Measurements from ENCODE around the gene GNAO1.

The GNAO1 gene

DNA sequence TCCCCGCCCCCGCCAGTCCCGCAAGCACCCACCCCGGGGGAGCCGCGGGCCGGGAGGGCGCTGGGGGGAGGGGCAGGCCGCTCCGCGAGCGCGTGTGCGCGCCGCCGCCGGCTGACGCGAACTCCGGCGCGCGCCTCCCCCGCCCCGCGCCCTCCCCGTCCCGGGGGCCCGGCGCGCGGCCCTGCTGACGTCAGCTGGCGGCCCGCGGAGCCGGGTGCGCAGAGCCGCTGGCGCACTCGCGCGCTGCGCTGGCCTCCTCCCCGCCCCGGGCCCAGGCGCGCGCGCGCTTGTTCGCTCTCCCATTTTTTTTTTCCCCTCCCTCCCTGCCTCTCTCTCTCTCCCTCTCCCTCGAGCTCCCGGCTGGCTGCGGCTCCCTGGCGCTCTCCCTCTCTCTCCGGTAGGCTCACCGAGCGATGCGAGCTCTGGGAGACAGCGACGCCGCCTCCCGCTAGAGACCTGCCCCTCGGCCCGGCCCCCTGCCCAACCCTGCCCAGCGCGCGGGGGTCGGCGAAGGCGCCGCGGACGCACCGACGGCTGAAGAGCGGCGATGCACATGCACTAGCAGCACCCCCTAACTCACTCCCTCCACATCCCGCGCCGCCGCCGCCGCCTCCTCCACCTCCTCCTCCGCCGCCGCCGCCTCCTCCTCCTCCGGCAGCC lies at the start of gene GNAO1:
GNAO1 (plus strand) TSS at position 334 of the 660 bp plus-strand sequence. CDS start 747 bp downstream, outside the sequence.
- in situ Hi-C loops (cut with MboI; ENCODE audit: low sequenced_read_pairs), result no loop called here

DNA sequence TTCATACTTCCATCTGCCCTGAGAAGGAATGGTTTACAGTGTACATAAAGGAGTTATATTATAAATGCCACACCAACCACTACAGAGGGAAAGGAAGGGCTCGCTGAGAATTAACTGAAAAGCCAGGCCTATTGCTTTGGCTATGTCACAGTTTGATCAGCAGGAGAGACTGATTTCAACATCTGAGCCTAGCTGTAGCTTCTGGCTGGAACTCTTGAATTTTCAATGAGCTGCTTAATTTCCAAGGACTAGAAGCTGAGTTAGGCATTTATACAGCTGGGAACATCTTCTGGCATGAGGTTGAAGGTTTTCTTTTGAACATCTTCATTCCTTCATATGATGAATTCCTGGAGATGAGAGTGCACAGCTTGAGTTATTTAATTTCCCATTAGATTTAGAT lies 47.6 kb upstream of the GNAO1 start:
- in situ Hi-C loops (cut with MboI; ENCODE audit: low sequenced_read_pairs), result no loop called here

DNA sequence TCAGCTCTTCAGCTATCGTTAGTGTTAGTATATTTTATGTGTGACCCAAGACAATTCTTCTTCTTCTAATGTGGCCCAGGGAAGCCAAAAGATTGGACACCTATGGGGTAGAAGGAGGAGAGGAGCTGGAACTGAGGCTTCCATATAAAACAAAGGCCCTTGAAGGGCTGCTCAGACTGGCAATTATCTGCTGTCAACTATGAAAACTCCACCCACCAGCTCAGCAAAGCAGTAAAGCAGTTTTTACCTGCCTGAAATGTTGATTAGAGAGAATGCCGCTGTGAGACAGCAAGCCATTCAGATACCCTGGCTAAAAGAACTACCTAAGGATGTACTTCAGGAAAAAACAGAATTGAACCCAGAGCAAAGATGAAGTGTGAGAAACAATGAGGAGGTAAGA lies 45.9 kb upstream of the GNAO1 start:
- in situ Hi-C loops (cut with MboI; ENCODE audit: low sequenced_read_pairs), result no loop called here

DNA sequence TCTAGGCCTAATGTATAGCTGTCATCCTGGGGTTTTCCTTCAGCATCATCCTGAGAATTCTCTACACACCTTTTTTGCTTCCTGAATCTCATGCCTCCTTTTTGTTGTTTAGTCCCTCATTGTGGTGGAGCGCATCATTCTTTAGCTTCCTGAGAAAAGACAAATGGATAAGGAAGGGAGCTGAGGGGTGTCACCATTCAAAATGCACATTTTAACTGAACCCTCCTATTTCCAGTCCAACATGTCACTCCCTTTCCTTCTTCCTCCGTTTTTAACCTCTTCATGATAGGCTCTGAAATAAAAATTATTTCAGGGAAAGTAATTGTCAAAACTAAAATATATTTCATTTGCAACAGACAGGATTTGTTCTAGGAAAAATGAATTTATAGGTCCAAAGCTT lies 39.7 kb upstream of the GNAO1 start:
- in situ Hi-C loops (cut with MboI; ENCODE audit: low sequenced_read_pairs), result no loop called here

DNA sequence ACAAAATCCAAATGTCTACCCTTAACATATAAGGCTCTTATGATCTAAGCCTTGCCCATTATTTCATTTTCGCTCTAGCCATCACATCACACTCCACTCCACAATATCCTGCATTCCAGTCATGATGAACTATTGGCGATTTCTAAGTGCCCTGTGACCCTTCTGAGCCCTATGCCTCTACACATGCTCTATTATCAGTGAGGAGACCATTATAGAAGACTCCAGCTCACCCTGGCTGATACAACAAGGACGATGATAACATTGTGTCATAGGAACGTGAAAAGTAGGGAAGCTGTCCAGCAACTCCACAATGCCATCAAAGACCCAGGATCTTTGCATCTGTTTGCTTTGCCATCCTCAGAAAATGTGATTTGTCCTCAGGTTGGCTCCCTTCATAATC lies 29.6 kb upstream of the GNAO1 start:
- in situ Hi-C loops (cut with MboI; ENCODE audit: low sequenced_read_pairs), result no loop called here

DNA sequence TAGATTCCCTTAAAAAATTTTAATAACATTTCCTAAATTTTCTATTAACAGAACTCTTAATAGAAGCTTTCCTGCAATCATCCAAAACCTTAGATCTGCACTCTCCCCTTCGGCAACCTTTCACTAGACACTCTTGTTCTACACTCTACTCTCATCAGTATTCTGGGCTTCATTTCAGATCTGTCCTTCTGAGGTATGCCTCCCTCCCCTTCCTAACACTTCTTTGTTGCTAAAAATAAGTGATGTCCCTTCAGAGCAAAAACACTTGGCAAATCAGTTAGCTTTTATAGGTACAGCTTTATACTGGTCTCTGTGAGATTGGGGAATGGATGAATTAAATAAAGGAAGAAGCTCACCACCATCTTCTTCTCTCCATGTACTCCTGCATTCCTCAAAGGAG lies 28.2 kb upstream of the GNAO1 start:
- in situ Hi-C loops (cut with MboI; ENCODE audit: low sequenced_read_pairs), result no loop called here

DNA sequence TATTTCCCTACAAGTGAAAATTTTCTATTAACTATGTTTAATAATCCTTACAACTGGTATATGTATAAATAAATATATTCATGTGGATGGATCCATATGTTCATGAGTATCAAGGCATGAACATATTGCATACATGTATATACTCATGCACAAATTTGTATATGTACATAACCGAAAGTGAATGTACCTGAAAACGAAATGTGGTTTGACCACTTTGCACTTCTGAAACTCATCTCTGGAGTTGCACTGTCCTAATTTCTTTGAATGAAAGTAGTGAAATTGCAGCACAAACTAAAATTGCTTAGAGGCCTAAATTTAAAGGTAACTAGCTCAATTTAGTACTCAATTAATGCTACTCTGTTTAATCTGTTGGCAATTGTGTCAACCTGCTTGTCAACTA lies 27.4 kb upstream of the GNAO1 start:
- in situ Hi-C loops (cut with MboI; ENCODE audit: low sequenced_read_pairs), result no loop called here

DNA sequence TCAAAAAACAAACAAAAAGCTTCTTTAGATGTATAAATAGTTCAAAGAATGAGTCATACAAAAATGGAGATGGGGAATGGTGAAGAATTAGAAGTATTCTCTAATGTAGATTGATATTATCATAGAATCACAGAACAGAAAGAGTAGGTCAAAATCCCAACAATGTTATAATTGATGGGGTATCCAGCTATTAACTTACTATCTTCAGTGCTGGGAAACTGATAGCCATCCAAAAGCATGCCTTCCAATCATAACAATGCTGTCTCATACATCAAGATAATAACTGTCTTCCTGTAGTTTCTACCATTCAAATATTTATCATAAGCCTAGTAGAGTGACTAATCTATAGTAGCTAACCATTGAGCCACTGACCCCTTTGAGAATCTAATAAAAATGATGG lies 26.7 kb upstream of the GNAO1 start:
- in situ Hi-C loops (cut with MboI; ENCODE audit: low sequenced_read_pairs), result no loop called here

DNA sequence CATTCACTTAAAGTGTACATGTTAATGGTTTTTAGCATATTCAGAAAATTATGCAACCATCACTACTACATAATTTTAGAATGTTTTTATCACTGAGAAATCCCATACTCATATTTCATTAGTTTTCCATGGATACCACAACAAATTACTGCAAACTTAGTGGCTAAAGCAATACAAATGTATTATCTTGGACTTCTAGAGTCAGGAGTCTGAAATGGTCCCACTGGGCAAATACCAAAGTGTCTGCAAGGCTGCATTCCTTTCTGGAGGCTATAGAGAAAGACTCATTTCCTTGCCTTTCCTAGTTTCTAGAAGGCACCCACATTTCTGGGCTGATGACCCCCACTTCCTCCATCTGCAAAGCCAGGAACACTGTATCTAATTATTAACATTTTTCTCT lies 16.9 kb upstream of the GNAO1 start:
- in situ Hi-C loops (cut with MboI; ENCODE audit: low sequenced_read_pairs), result no loop called here

DNA sequence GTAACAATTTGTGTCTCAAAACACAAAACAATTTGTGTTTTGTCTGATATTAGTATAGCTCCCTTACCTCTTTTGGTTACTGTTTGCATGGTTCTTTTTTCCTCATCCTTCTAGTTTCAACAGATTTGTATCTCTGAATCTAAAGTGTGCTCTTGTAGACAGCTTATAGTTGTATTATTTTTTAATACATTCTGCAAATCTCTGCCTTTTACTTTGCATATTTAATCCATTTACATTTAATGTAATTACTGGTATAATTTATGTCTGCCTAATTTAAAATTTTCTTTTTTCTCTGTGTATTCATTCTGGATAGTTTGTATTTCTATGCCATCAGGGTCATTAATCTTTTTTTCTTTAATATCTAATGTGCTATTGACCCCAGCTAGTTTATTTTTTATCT lies 9.9 kb upstream of the GNAO1 start:
- in situ Hi-C loops (cut with MboI; ENCODE audit: low sequenced_read_pairs), result no loop called here

DNA sequence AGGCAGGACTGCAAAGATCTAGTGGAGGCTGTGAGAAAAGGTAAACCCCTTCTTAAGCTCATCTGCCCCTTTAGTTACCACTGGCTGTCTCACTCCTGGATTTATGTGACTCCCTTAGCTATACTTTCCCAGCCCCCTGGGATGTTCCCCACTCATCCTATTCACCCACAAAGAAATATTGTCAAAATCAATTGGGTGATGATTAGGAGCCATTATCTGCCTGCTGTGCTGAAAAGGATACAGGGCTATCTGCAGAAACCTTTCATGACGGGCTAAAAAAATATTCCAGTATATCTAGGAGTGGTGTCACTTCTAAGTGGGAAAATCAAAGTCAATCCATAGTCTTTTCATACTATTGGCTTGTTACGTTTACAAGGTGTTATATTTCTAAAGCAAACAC lies 8.0 kb upstream of the GNAO1 start:
- in situ Hi-C loops (cut with MboI; ENCODE audit: low sequenced_read_pairs), result no loop called here

DNA sequence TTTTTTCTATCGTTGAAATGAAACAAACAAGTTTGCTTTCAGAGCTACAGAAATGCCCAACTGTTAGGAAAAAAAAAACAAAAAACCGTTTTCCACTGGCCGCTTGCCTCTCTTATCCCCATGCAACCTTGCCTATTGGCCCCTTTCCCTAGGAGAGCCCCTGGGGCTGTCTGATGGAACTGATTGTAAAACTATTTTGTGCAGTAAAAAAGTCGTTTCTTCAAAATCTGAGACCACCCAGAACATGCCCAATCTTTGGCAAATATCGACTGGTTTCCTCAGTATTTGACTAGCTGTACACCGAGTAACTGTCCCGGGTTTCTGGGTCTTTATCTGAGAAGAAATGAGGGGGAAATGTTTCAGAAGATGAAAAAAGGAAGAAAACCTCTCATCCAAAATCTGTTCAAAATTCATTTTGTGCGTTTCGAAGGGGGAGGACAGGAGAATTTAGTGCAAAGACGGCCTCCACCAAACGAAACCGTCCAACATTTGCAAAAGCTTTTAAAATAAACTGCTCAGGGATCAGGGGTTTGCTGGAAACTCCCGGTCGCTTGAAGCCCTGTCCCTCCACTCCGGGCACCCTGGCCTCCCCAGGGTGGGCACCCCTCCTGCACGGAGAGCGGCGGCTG lies 1.1 kb upstream of the GNAO1 start:
- in situ Hi-C loops (cut with MboI; ENCODE audit: low sequenced_read_pairs), result no loop called here

DNA sequence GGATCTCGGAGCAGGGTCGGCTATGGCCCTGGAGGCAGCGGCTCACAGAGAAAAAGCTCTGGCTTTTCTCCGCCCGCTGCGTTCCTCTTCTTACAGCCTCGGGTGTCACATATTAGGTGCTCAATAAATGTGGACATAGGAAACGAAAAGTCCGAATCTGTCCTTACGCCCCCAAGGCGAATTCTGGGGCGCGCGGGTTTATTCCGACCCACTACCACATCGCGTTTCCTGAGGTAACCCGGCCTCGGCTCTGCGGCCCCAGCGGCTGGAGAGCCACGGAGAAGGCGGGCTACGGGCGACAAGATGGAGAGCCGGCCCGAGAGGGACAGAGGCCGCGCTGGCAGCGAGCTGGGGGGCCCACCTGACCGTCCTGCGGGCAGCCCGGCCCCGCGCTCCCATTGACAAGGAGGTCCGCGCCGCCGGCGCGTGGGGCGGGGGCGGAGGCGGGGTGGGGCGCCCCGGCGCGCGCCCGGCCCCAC lies 573 bp upstream of the GNAO1 start:
- in situ Hi-C loops (cut with MboI; ENCODE audit: low sequenced_read_pairs), result no loop called here

DNA sequence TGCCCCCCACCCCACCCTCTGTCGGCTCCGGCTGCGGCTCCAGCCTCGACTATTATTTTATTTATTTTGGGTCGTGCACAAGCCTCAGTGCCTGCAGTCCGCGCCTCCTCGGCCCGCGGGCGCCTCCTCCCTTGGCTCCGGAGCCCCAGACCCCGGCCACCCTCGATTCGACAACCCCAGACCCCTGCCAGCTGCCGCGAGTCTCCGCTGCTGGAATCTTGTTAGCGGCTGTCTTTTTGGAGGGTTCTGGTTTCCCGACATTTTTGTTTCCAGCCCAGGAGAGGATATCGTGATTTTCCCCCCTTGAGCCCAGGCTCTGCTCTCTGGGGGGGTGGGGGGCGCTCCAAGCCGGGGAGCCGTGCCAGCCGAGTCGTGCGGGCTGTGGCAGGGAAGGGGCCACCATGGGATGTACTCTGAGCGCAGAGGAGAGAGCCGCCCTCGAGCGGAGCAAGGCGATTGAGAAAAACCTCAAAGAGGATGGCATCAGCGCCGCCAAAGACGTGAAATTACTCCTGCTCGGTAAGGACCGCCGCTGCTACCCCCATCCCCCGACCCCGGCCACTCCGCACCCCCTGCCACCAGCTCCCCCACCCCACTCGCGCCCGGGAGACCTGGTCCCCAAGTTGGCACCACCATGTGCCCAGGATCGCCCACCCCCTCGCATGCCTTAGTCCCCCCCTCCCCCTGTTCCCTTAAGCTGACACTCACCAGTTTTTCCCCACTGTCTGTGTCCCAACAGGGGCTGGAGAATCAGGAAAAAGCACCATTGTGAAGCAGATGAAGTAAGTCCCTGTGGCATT lies 746 bp downstream of the GNAO1 start:
- in situ Hi-C loops (cut with MboI; ENCODE audit: low sequenced_read_pairs), result no loop called here

DNA sequence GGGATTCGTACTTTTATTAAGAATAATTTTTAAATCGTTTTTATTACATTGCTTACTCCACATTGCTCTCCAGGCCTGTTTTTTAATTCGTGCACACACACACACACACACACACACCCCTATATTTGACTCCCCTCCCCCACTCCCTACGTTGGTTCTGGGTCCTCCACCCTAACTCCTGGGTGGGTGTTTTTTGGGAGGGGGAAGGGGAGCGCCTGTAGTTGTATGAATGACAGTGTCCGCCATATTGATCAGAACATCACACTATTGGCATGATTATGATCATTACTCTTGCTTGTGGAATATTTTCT lies 1.3 kb downstream of the GNAO1 start:
- in situ Hi-C loops (cut with MboI; ENCODE audit: low sequenced_read_pairs), result no loop called here

DNA sequence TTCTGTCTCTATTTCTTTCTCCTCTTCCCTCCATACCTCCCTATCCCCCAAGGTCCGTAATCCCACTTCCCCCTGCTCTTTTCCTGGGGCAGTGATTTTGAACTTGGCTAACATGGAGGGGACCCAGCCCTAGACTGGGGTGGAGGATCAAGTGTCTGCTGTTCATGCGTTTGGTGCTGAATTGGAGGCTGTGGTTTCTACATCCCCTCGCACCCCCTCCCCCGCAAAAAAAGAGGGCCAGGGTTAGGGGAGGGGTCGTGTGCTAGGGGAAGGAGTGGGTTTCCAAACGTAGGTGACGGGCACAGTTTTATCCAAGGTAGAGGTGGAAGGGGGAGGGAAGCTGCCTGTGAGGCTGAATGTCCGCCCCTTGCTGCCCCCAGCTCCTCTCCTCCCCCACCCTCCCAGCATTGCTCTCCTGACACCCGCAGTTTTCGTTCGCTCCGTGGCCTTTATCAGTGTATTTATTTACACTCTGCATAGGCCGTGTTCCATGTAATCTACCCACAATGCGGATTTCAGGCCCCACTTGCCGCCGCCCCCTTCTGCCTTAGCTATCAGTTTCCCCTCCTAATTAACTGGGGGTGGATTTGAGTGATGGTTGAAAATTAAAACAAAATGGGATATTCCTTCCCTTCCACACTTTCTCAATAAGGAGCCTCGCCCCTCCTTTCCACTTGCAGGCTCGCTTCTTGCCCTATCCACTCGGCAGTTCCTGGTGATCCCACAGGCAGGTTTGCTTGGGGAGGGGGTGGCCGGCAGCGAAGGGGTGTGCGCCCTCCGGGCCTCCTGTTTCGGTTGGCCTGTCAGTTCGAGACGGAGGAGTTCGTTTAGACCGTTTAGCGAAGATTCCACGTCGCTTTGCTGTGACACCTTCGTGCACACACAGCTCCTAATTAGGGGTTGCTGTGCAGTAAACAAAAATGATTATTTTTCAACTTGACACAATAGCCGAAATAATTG lies 2.0 kb downstream of the GNAO1 start:
- in situ Hi-C loops (cut with MboI; ENCODE audit: low sequenced_read_pairs), result no loop called here

DNA sequence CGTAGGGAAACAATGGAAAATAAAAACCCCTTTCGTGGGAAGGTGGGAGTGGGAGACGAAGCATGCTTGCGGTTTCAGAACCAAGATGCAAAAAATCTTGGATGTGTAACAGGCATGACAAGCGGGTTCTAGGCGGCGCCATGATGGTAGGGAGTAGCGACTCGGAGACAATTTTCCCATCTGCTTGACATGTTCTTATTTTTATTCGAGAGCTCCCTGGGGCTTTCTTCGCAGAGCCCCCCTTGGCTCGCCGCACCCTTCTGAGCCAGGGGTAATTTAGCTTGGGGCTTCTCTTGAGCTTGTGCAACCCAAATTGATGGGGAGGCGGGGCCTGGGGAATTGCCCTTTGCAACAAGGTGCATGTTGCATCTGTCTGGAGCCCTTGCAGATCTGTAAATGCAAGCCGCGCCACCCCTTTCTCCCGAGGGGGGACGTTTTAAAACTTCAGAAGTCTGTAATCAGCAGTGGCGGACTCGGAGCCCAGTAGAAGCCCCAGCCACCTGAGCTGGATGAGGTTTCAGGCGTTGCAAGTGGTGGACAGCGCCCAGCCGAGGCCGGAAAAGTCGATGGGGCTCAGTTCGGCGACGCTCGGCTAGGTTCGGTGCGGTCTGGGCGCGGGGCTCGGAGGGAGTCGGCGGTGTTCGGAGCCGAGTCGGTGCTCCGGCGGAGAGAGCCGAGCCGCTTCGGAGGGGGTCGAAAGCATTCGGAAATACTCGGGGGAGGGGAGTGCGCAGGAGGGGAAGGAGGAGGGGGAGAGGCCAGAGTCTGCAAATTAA lies 2.9 kb downstream of the GNAO1 start:
- in situ Hi-C loops (cut with MboI; ENCODE audit: low sequenced_read_pairs), result no loop called here

DNA sequence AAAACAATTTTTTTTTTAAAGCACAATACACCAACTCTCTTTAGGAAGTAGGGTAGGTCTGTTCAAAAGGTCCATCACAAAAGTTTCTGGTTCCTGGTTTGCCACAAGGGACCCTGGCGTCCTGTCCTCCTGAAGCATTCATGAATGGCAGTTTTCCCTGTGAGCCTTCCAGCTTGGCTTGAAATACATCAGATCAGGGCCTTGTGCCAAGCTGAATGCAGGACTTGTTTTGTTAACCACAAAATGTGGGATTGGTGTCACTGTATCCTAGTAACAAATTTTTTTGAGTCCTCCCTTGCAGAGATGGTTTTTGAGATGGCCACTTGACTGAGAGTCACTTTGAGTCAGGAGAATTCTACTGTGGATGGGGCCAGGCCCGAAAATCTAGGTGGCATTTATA lies 3.9 kb downstream of the GNAO1 start:
- in situ Hi-C loops (cut with MboI; ENCODE audit: low sequenced_read_pairs), result no loop called here

DNA sequence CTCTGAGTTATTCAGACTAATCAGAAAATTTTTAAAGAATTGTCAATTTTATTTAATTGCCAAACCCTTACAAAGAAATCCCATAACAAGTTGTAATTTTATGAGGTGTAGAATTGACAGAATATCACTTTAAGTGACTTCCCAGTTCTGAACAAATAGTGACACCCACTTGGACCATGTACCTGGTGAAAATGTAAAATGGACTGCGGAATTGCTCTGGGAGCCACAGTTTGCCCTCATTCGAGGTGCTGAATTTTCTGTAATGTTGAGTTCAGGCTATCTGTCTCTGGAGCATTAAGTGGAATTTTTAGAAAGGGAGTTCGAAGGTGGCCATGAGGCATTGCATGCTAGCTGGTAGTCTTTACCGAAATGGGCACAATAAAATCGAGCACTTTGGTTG lies 5.1 kb downstream of the GNAO1 start:
- in situ Hi-C loops (cut with MboI; ENCODE audit: low sequenced_read_pairs), result no loop called here
